Nephron progenitor cell (in vitro differentiated cells): Measurements from ENCODE around the gene KRT10.

Experiments used
- DNase-seq: peaks from one replicate; pipeline ENCODE4 v3.0.0; 2021
- H3K27ac Mint-ChIP-seq: 2 replicates; pipeline ENCODE4 v1.8.0; 2021; ENCODE audit warnings: mild to moderate bottlenecking, moderate library complexity, mixed read lengths
- H3K27me3 Mint-ChIP-seq: 2 replicates; pipeline ENCODE4 v1.8.0; 2021; ENCODE audit warnings: mild to moderate bottlenecking, low read depth, mixed read lengths; ENCODE audit not compliant: poor library complexity
- H3K36me3 Mint-ChIP-seq: 2 replicates; pipeline ENCODE4 v1.8.0; 2021; ENCODE audit warnings: low read depth, mixed read lengths
- H3K4me1 Mint-ChIP-seq: 2 replicates; pipeline ENCODE4 v1.8.0; 2021; ENCODE audit warnings: mixed read lengths
- H3K4me3 Mint-ChIP-seq: 2 replicates; pipeline ENCODE4 v1.8.0; 2021; ENCODE audit warnings: mild to moderate bottlenecking, moderate library complexity, mixed read lengths
- H3K9me3 Mint-ChIP-seq: 2 replicates; pipeline ENCODE4 v1.8.0; 2021; ENCODE audit warnings: mild to moderate bottlenecking, moderate library complexity, mixed read lengths
- TF ChIP-seq, protein P1 (sequence below): fragments of 200-600 bp; sonication (generic); IDR thresholded peaks from 2 replicates; pipeline ENCODE4 v1.5.0; 2021; ENCODE audit warnings: antibody characterized with exemption

Gene KRT10

DNA sequence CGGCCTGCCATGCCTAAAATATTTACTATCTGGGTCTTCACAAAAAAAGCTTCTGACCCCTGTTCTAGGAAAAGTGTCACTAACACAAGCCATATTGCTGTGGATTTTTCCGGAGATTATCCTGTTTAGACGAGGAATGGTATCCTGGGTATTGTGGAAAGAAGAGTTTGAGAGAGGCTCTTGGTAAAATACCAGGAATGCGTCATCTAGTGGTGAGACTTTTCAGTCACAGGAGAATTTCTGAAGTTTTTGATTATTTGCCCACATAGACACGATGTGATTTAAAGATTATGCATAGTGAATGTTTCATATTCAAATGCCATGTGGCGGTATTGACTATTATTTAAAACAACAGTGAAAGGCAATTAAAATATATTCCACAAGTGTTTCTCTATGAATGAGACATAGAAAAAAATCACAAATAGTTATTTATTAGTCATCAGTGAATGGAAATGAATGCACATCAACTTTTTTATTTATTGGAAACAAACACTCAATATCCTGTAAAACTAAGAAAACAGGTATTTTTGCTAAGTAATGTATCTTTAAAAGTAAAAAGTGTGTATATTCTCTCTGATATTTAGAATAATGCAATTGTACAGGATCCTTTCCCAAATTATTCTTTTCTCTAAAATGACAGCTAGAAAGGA lies 30.5 kb downstream of the KRT10 start:
- TF ChIP-seq, protein P1, sequence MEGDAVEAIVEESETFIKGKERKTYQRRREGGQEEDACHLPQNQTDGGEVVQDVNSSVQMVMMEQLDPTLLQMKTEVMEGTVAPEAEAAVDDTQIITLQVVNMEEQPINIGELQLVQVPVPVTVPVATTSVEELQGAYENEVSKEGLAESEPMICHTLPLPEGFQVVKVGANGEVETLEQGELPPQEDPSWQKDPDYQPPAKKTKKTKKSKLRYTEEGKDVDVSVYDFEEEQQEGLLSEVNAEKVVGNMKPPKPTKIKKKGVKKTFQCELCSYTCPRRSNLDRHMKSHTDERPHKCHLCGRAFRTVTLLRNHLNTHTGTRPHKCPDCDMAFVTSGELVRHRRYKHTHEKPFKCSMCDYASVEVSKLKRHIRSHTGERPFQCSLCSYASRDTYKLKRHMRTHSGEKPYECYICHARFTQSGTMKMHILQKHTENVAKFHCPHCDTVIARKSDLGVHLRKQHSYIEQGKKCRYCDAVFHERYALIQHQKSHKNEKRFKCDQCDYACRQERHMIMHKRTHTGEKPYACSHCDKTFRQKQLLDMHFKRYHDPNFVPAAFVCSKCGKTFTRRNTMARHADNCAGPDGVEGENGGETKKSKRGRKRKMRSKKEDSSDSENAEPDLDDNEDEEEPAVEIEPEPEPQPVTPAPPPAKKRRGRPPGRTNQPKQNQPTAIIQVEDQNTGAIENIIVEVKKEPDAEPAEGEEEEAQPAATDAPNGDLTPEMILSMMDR, result peak; percentile 66
- no peak for DNase-seq
- no peaks in the 10 kb centered on the region for H3K36me3 Mint-ChIP-seq
- H3K27ac Mint-ChIP-seq, result no peak overlapping the region
- no peak overlapping the region for H3K4me3 Mint-ChIP-seq
- no peaks in the 10 kb centered on the region for H3K9me3 Mint-ChIP-seq
- peaks cover 5% of the 10 kb centered on the region for H3K4me1 Mint-ChIP-seq
- peaks cover 25% of the 10 kb centered on the region for H3K27me3 Mint-ChIP-seq

DNA sequence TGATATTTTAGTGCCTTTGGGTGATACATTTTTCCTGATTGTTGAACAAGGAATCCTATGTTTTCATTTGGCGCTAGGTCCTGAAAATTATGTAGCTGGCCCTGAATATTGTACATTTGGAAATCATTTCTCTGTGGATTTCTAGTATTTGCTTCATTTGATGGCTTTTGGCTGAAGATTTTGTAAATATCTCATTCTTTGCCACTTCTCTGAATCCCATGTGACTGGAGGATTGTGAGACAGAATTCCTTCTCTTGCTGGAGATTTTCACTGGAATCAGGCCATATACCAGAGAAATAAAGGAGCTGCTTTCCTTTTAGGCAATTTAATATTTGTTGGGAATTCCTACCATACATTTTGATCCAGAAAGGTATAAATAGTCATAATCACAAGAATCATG lies 31.3 kb downstream of the KRT10 start:
- no peaks in the 10 kb centered on the region for H3K9me3 Mint-ChIP-seq
- no peak overlapping the region for H3K27ac Mint-ChIP-seq
- no peak for DNase-seq
- peaks cover 19% of the 10 kb centered on the region for H3K27me3 Mint-ChIP-seq
- peaks cover 5% of the 10 kb centered on the region for H3K4me1 Mint-ChIP-seq
- TF ChIP-seq, protein P1, result no peak
- no peak overlapping the region for H3K4me3 Mint-ChIP-seq
- no peaks in the 10 kb centered on the region for H3K36me3 Mint-ChIP-seq

DNA sequence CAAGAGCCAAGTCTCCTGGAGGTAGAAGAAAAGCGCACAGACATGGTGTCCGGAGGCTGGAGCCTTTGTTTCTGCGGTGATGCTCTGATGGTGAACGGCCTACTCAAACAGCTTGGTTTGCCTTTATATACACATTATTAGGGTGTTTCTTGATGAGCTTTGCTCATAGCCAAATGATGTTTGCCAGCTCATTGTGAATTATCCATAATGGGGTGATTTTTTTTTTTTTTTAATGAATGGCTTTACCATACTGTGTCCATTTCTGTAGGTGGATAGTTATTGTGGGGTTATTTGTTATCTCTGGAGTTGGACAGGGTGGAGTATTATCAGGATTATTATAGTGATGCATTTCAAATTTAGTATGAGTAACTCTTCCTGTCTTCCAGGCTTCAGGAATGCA lies 40.0 kb downstream of the KRT10 start, which contains the start of gene KRT27:
Gene KRT27, minus strand, starts transcription at position 101 of the 400 bp plus-strand sequence. Its CDS starts 57 bp downstream, at position 44.
- TF ChIP-seq, protein P1, result no peak
- no peaks in the 10 kb centered on the region for H3K4me1 Mint-ChIP-seq
- H3K27me3 Mint-ChIP-seq, result peaks cover 22% of the 10 kb centered on the region
- no peak within 1 kb of the TSS for H3K4me3 Mint-ChIP-seq
- DNase-seq, result no peak
- H3K27ac Mint-ChIP-seq, result no peak within 1 kb of the TSS
- H3K36me3 Mint-ChIP-seq, result no peaks in the 10 kb centered on the region
- no peaks in the 10 kb centered on the region for H3K9me3 Mint-ChIP-seq

DNA sequence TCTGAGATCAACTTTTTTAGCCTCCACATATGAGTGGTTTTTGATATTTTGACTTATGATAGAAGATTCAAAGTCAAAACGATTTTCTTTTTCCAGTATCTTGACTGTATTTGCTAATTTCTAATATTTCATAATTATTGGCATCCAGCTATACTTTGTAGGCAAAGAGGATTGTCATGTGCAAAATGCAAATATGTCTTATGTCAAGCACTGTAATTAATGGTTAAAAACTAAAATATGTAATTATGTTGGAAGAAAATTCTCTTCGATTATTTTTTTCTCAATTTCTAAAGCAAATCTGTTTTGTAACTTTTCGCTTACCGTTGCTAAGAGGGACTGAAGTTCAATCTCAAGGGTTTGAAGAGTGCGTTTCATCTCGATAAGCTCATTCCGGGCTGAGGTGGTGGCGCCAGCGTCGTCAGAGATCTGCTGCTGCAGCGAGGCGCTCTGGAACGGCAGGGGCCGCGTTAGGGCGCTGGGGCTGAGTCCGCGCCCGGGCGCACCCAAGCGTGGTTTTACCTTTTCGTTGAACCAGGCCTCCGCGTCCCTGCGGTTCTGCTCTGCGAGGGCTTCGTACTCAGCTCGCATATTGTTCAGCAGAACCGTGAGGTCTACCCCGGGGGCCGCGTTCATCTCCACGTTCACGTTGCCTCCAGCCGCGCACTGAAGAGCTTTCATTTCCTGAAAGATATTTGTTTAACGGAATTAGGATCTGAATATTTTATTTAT lies 43.1 kb downstream of the KRT10 start:
- H3K4me3 Mint-ChIP-seq, result no peak overlapping the region
- no peak overlapping the region for H3K27ac Mint-ChIP-seq
- TF ChIP-seq, protein P1, result no peak
- no peaks in the 10 kb centered on the region for H3K9me3 Mint-ChIP-seq
- DNase-seq, result no peak
- H3K36me3 Mint-ChIP-seq, result no peaks in the 10 kb centered on the region
- H3K4me1 Mint-ChIP-seq, result peaks cover 7% of the 10 kb centered on the region
- H3K27me3 Mint-ChIP-seq, result peaks cover 26% of the 10 kb centered on the region

DNA sequence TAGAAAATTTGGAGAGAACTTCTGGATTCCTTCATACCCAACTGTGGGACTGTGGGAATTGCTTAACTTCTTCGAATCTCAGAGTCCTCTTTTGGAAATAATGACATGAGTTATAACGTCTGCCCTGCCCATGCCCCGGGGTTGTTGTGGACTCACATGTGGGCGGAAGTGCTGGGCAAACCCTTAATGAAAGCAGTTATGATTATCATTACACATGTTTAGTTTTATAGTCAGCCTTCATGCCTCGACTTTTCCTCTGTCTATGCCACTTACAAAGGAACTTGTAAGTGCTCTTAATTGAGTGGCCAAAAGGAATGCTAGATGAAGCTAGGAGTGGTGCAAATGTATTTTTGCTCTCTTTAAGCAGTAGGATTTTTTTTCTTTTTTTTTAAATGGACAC lies 44.0 kb downstream of the KRT10 start:
- H3K27ac Mint-ChIP-seq, result no peak overlapping the region
- no peaks in the 10 kb centered on the region for H3K36me3 Mint-ChIP-seq
- H3K4me3 Mint-ChIP-seq, result no peak overlapping the region
- TF ChIP-seq, protein P1, result no peak
- H3K4me1 Mint-ChIP-seq, result peaks cover 7% of the 10 kb centered on the region
- no peak for DNase-seq
- no peaks in the 10 kb centered on the region for H3K9me3 Mint-ChIP-seq
- peaks cover 22% of the 10 kb centered on the region for H3K27me3 Mint-ChIP-seq
